Smooth muscle cell of the brain vasculature (primary cell): ENCODE measurements around the gene FAM186B.
"Not testable (repeated sequence)": the region's sequence is repeated elsewhere in the genome, so short reads cannot be mapped to it uniquely, and the experiment has no call there.

Source experiments
- DNase-seq: peaks from one replicate; pipeline ENCODE4 v3.0.0-alpha.2; 2012; ENCODE audit warnings: low read depth, low spot score

FAM186B gene

GRCh38 chr12:49635656-49636055 is 30.2 kb upstream of the FAM186B start:
- no peak for DNase-seq

- DNase-seq = no peak
Observed at GRCh38 chr12:49635036-49635435, 29.6 kb upstream of the FAM186B start.

GRCh38 chr12:49633703-49634345 is 28.4 kb upstream of the FAM186B start:
- DNase-seq = no peak

GRCh38 chr12:49632986-49633702 is 27.7 kb upstream of the FAM186B start:
- no peak for DNase-seq

GRCh38 chr12:49632401-49632800 is 27.0 kb upstream of the FAM186B start:
- no peak for DNase-seq

- no peak for DNase-seq
Observed at GRCh38 chr12:49631336-49631907, 26.0 kb upstream of the FAM186B start.

- no peak for DNase-seq
Observed at GRCh38 chr12:49627752-49628360, 22.4 kb upstream of the FAM186B start.

- DNase-seq = no peak
Observed at GRCh38 chr12:49626836-49627235, 21.4 kb upstream of the FAM186B start.

- DNase-seq = no peak
Observed at GRCh38 chr12:49626169-49626835, 20.9 kb upstream of the FAM186B start.

GRCh38 chr12:49624921-49625577 is 19.6 kb upstream of the FAM186B start:
- DNase-seq = no peak

GRCh38 chr12:49623142-49623904 is 17.9 kb upstream of the FAM186B start, which contains the start of gene PRPF40B:
Gene PRPF40B, plus strand, starts transcription at chr12:49623561. Its CDS starts 30 bp downstream, at chr12:49623591.
- no peak for DNase-seq

- no peak for DNase-seq
Observed at GRCh38 chr12:49622501-49623141, 17.2 kb upstream of the FAM186B start.

- no peak for DNase-seq
Observed at GRCh38 chr12:49621651-49622500, 16.4 kb upstream of the FAM186B start.

- no peak for DNase-seq
Observed at GRCh38 chr12:49619286-49619685, 13.8 kb upstream of the FAM186B start.

GRCh38 chr12:49618576-49618975 is 13.1 kb upstream of the FAM186B start:
- no peak for DNase-seq

- DNase-seq = no peak
Observed at GRCh38 chr12:49616533-49617219, 11.2 kb upstream of the FAM186B start.

GRCh38 chr12:49615725-49616124 is 10.3 kb upstream of the FAM186B start:
- no peak for DNase-seq

- no peak for DNase-seq
Observed at GRCh38 chr12:49612210-49612609, 6.8 kb upstream of the FAM186B start.

- not testable (repeated sequence) for DNase-seq
Observed at GRCh38 chr12:49610785-49611184, 5.3 kb upstream of the FAM186B start.
